Jurkat, Clone E6-1 (cell line): ENCODE measurements around the gene SLC43A3.
"Not testable (repeated sequence)": the region's sequence is repeated elsewhere in the genome, so short reads cannot be mapped to it uniquely, and the experiment has no call there.

Experiments
- DNase-seq: peaks from one replicate; pipeline ENCODE4 v3.0.0-alpha.2; 2011; ENCODE audit warnings: low read depth, low spot score
- H3K4me3 ChIP-seq: 2 replicates; pipeline ENCODE4 v1.5.1; 2011; ENCODE audit warnings: mild to moderate bottlenecking, low read length, control low read depth, moderate library complexity

Gene SLC43A3

GRCh38 chr11:57370941-57371340 is 56.0 kb downstream of the SLC43A3 start:
- DNase-seq = no peak
- no peak overlapping the region for H3K4me3 ChIP-seq

DNA sequence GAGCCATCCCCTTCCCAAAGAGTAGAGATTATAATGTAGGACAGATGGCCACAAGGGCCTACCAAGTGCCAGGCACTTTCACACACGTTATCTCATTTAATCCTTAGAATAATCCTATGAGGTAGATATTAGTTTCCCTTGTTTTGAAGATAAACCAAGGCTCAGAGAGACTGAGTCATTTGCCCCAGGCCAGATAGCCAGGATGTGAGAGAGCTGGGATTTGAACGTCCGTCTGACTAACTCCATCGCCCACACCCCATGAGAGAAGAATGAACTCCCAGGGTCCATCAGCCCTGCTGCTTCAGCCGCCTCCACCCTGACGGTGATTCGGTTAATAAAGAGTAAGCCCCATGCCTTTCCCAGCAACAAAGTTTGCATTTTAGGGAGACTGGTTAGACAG is 56.7 kb downstream of the SLC43A3 start:
- DNase-seq = no peak
- no peak overlapping the region for H3K4me3 ChIP-seq

GRCh38 chr11:57368845-57369232 is 58.1 kb downstream of the SLC43A3 start:
- DNase-seq = no peak
- H3K4me3 ChIP-seq = no peak overlapping the region

GRCh38 chr11:57368106-57368844 is 58.6 kb downstream of the SLC43A3 start:
- H3K4me3 ChIP-seq = no peak overlapping the region
- DNase-seq = no peak

GRCh38 chr11:57364851-57365660 is 61.9 kb downstream of the SLC43A3 start:
- no peak for DNase-seq
- H3K4me3 ChIP-seq = no peak overlapping the region

DNA sequence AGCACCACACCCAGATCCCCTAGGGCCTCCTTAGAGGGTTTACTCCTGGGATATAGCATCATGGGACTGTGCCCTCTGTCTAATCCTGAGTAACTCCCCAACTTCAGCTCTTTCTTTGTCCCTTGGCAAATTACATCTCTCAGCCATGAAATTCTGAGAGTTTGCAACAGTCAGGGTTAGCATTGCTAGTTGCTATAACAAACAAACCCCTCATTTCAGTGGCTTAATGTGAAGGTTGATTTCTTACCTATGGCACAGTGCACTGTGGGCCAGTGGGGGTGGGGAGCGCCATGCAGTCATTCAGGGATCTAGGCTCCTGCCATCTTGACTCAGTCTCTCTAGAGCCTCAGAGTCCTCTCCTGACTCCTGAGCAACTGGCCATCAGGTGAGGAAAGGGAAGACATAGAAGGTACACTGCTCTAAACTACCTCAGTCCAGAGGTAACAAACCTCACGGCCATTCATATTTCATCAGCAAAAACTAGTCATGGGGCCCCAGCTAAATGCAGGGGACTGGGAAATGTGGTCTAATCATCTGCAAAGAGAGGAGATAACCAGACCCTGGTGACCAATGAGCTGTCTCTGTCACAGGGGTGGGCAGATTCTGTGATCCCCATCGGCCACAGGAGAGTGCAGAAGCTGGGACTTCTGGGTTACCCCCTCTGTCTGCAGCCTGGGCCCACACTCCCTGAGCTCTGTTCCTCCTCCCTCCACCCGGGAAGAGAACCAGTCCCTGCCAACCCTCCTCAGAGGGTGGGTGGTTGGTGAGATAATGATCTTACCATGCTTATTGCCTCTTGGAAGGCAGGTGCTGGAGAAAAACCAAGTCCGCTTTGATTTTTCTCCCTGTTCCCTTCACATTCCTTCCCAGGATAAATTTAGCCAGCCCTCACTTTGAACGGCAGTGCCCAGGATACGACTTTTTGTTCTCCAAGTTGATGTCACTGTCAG is 63.5 kb downstream of the SLC43A3 start:
- DNase-seq = no peak
- no peak overlapping the region for H3K4me3 ChIP-seq

GRCh38 chr11:57361926-57362325 is 65.0 kb downstream of the SLC43A3 start:
- no peak for DNase-seq
- H3K4me3 ChIP-seq = no peak overlapping the region

GRCh38 chr11:57361420-57361819 is 65.5 kb downstream of the SLC43A3 start:
- not testable (repeated sequence) for DNase-seq

GRCh38 chr11:57360991-57361390 is 65.9 kb downstream of the SLC43A3 start:
- DNase-seq = no peak
- no peak overlapping the region for H3K4me3 ChIP-seq

More at GRCh38 chr11:57361420-57361819, 65.5 kb downstream of the SLC43A3 start:
- H3K4me3 ChIP-seq = not testable (repeated sequence)

- H3K4me3 ChIP-seq = no peak overlapping the region
- DNase-seq = no peak
Observed at GRCh38 chr11:57359896-57360690, 66.8 kb downstream of the SLC43A3 start.

- no peak overlapping the region for H3K4me3 ChIP-seq
- DNase-seq = no peak
Observed at GRCh38 chr11:57359396-57359795, 67.5 kb downstream of the SLC43A3 start.

DNA sequence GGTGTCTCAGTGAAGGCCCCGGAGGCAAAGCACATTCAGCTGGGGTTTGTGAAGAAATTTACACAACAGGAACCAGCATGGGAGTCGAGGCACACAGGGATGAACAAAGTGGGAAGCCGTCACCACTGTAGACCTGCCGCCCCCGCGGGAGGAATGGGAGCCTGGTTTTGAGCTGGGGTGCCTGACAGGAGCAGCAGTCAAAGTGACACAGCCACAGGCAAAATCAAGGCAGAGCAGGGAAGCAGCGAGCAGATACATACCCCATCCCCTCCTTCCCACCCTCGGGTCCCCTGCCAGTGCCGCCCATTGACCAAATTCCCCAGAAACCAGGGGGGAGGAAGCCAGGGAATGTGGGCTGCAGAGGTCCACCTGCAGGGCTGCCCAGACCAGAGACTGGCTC is 67.9 kb downstream of the SLC43A3 start:
- H3K4me3 ChIP-seq = no peak overlapping the region
- DNase-seq = no peak

GRCh38 chr11:57358543-57358961 is 68.4 kb downstream of the SLC43A3 start:
- no peak for DNase-seq
- no peak overlapping the region for H3K4me3 ChIP-seq

- DNase-seq = no peak
- no peak overlapping the region for H3K4me3 ChIP-seq
Observed at GRCh38 chr11:57357856-57358255, 69.1 kb downstream of the SLC43A3 start.

GRCh38 chr11:57357310-57357709 is 69.6 kb downstream of the SLC43A3 start:
- H3K4me3 ChIP-seq = no peak overlapping the region
- DNase-seq = no peak
